Vagina (tissue), 2 donors: ENCODE measurements around the gene INTS12.

Experiments
- POLR2A ChIP-seq, 2 donors: fragments of 450-650 bp; IDR thresholded peaks; one replicate each; pipeline ENCODE4 v1.6.1; 2017; ENCODE audit warnings: antibody characterized with exemption in 2 of 2, mild to moderate bottlenecking in 2 of 2, moderate library complexity in 2 of 2
- TF ChIP-seq, protein P1 (sequence below), 3 experiments: fragments of 450-650 bp in 2 of 3; fragments of 200-600 bp in 1 of 3; sonication (generic) in 1 of 3; IDR thresholded peaks; one replicate each; pipeline ENCODE4 v1.5.1; 2017 to 2019; ENCODE audit warnings: antibody characterized with exemption in 3 of 3, mild to moderate bottlenecking in 2 of 3, moderate library complexity in 2 of 3

DNA sequence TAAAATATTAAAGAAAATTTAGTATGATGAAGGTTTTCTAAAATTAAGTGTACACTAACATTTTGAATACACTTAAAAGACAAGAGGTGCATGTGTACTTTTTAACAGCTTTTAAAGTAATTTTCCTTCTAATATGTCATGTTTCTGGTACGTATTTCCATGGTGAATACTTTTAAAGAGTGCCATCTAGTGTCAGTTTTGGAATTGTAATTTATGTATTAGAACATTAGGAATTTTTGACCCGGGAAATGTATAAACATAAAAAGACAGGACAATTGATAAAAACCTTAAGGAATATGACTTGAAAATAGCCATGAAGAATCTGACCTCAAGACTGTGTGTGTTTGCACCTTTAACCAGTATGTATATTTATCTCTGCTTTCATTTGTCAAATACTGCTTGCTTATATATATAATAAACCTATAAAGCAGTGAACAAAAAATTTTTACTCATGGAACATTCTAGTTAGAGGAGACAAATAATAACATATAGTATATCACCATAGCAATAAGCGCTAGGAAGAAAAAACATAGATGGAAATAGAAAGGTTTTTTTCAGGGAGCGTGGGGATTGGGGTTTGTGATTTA lies 7.3 kb upstream of the INTS12 start:
- TF ChIP-seq, protein P1, sequence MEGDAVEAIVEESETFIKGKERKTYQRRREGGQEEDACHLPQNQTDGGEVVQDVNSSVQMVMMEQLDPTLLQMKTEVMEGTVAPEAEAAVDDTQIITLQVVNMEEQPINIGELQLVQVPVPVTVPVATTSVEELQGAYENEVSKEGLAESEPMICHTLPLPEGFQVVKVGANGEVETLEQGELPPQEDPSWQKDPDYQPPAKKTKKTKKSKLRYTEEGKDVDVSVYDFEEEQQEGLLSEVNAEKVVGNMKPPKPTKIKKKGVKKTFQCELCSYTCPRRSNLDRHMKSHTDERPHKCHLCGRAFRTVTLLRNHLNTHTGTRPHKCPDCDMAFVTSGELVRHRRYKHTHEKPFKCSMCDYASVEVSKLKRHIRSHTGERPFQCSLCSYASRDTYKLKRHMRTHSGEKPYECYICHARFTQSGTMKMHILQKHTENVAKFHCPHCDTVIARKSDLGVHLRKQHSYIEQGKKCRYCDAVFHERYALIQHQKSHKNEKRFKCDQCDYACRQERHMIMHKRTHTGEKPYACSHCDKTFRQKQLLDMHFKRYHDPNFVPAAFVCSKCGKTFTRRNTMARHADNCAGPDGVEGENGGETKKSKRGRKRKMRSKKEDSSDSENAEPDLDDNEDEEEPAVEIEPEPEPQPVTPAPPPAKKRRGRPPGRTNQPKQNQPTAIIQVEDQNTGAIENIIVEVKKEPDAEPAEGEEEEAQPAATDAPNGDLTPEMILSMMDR (IDR thresholded peaks at IDR 0.05): peak in 1 of 3 experiments; percentile 32
- no peak for TF ChIP-seq POLR2A (IDR thresholded peaks at IDR 0.05)
